ENCODE results near the gene IGF2BP2.

DNA sequence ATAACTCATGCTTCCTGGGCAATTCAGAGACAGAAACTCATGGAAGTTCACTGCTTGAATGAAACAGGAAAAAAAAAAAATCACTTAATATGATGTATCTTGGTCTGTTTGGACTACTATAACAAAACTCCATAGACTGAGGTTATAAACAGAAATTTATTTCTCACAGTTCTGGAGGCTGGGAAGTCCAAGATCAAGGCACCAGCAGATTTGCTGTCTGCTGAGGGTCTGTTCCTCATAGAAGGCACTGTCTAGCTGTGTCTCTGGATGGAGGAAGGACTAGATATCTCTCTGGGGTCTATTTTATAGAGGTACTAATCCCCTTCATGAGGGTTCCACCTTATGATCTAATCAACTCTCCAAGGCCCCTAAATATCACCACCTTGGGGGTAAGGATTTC is 119.3 kb downstream of the IGF2BP2 start:
- TF ChIP-seq POLR2A (IDR thresholded peaks at IDR 0.05) = no peak
- TF ChIP-seq, protein P1, sequence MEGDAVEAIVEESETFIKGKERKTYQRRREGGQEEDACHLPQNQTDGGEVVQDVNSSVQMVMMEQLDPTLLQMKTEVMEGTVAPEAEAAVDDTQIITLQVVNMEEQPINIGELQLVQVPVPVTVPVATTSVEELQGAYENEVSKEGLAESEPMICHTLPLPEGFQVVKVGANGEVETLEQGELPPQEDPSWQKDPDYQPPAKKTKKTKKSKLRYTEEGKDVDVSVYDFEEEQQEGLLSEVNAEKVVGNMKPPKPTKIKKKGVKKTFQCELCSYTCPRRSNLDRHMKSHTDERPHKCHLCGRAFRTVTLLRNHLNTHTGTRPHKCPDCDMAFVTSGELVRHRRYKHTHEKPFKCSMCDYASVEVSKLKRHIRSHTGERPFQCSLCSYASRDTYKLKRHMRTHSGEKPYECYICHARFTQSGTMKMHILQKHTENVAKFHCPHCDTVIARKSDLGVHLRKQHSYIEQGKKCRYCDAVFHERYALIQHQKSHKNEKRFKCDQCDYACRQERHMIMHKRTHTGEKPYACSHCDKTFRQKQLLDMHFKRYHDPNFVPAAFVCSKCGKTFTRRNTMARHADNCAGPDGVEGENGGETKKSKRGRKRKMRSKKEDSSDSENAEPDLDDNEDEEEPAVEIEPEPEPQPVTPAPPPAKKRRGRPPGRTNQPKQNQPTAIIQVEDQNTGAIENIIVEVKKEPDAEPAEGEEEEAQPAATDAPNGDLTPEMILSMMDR (IDR thresholded peaks at IDR 0.05) = no peak

Data from upper lobe of left lung (tissue), 4 donors.